GM18498 (cell line): ENCODE data around the gene CWC22.
"Not testable (repeated sequence)": the region's sequence is repeated elsewhere in the genome, so short reads cannot be mapped to it uniquely, and the experiment has no call there.

Source experiments
- ATAC-seq: cut with Tn5 transposase; IDR thresholded peaks from one replicate; pipeline ENCODE4 v1.9.1; 2021; ENCODE audit warnings: mild to moderate bottlenecking, moderate library complexity; ENCODE audit not compliant: unreplicated experiment

CWC22 gene

GRCh38 chr2:180006781-180007579 is at the start of gene CWC22:
CWC22 (minus strand) TSS chr2:180007297; CDS start chr2:179993341, 13,956 bp downstream.
- ATAC-seq, result peak; percentile 98

DNA sequence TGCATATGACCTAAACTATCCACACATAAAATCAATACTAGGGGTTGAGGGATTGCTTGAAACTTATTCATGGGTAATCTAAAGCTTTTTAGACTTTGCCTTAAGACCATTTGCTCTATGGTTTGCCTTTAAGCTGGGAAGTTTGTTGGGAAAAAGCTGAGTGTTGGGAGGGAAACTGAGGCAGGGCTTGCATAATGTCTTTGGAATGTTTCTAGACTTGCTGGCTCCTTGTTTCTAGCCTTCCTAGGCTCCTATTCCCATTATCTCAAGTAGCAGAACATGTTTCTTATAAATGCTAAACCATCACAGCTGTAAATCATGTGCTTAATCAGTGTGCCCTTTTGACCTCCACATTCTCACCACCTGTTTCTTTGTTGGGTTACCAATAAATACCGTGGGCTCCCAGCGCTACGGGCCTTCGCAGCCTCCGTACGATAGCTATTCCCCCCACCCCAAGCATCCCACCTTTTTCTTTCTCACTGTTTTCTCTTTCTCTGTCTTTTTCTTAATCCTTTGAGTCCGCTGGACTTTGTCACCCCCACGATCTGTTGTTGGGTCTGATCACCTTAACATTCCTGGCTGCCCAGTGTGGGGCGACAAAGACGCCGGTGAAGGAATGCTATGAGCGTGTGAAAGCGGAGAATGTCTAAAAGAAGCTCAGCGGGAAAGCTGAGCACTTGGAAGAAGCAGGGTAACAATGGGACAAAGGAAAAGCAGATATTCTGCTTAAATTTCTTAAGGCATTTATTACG is 49.4 kb upstream of the CWC22 start:
- no peak for ATAC-seq

GRCh38 chr2:180054576-180054975 is 47.5 kb upstream of the CWC22 start:
- ATAC-seq, result not testable (repeated sequence)

DNA sequence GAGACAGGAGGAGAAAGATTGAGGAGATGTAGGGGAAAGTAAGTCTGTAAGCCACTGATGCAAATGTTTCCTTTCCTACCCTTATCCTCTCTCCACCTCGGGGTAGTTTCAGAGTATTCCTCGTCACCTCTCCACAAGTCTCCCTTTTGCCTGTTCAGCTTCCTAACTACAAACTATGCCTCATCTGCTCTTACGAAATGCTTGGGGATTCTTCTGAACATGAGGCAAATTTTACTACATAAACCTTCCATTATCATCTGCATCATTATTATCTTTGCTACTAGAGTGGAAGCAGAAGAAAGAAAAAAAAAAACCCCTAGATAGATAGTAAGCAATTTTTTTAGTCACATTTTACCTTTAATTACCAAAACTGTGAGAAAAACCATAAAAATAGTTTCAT is 43.1 kb upstream of the CWC22 start:
- ATAC-seq, result no peak

- ATAC-seq, result no peak
These were observed 41.2 kb upstream of the CWC22 start for GRCh38 chr2:180048251-180048650.

DNA sequence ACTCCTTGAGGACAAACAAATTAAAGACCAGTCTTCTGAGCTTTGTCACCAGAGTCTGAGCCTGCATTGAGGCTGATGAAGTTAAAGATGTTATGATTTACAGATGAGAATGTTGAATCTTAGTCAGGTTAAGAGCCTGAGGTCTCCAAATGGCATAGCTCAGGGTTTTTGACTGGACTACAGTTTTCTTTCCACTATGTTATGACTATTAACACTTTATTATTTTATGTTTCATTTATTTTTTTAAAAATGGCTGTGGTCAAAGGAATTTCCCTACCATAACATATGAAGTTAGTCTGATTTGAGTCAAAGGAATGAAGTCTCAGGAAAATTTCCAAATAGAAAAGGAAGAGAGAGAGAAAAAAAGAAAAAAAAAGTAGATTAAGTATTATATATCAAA is 39.7 kb upstream of the CWC22 start:
- ATAC-seq, result no peak

GRCh38 chr2:180046202-180046601 is 39.1 kb upstream of the CWC22 start:
- ATAC-seq, result no peak

DNA sequence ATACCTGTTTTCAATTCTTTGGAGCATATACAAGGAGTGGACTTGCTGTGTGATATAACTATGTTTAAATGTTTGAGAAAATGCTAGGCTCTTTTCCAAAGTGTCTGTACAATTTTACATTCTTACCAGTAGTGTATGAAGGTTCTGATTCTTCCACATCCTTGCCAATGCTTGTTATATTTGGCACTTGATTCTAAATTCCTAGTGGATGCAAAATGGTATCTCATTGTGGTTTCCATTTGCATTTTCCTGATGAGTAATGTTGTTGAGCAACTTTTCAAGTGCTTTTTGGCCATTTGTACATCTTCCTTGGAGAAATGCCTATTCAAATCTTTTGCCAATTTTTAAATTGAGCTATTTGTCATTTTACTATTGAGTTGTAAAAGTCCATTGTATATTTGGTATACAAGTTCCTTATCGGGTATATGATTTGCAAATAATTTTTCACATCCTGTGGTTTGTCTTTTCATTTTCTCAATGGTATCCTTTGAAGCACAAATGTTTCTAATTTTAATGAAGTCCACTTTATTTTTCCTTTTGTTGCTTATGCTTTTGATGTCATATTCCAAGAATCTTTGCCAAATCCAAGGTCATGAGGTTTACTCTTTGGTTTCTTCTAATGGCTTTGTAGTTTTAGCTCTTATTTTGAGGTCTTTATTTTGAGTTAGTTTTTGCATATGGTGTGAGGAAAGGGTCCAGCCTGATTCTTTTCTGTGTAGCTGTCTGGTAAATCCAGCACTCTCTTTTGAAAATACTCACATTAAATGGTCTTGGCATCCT is 33.2 kb upstream of the CWC22 start:
- ATAC-seq, result no peak

- ATAC-seq, result no peak
These were observed 31.9 kb upstream of the CWC22 start for GRCh38 chr2:180038997-180039396.

GRCh38 chr2:180033993-180034894 is 27.1 kb upstream of the CWC22 start:
- no peak for ATAC-seq

DNA sequence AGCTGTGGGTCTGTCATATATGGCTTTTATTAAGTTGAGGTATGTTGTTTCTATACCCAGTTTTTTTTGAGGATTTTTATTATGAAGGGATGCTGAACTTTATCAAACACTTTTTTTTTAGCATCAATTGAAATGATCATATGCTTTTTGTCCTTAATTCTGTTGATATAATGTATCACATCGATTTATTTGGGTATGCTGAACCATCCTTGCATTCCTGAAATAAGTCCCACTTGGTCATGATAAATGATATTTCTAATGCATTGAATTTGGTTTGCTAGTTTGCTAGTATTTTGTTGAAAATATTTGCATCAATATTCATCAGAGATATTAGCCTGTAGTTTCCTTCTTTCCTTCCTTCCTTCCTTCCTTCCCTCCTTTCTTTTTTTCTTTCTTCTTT is 22.5 kb upstream of the CWC22 start:
- no peak for ATAC-seq

GRCh38 chr2:180021850-180022249 is 14.8 kb upstream of the CWC22 start:
- ATAC-seq, result no peak

GRCh38 chr2:180017784-180018183 is 10.7 kb upstream of the CWC22 start:
- ATAC-seq, result no peak

- no peak for ATAC-seq
These were observed 9.8 kb upstream of the CWC22 start for GRCh38 chr2:180016937-180017336.

DNA sequence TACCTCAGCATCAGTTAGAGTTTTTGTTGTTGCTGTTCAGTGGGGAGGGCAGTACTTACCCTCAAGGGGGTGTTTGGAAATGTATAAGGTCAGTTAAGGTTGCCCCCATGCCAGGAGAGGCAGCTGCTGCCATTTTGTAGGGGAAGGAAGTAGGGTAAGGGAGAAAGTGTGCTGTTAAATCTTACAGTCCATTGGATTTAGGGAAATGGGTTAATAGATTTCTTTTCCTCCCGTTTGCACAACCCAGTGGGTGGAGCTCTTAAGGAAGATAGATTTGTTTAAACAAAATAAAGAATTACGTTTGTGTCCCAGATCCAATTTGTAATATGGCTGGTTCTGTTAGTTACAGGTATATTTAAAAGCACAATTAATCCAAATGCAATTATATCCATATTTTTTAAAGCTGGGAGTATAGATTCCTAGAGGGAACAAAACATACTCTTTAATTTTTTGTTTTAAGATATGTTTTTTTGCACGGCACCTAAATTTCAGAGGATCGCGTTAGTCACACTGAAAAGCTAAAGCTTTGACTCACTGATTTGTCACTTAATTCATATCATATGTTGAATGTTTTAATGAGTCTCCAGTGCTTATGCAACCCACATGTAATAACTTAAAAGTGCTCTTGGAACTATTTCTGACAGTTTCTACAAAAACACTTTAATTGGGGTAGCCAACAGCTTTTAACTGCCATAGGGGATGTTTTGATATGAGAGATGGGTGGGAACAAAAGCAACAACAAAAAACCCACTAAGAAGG is 9.0 kb upstream of the CWC22 start:
- no peak for ATAC-seq

DNA sequence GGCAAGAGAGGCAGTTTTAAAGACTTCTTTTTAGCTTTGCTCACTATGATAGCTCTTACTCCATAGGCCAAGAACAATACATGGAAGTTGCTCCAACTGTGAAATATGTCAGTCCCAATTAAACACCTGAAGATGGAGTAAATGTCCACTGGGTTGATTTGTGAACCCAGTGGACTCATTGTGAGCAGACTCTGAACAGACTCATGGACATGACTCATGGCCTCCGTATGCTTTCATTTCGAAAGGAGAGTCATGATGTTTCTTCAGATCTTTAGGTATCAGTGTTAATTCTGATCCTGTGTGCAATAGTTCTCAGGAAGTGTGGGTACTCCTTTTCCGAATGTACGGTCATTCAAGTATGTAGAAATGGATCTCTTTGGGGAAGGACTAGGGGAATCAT is 5.4 kb upstream of the CWC22 start:
- ATAC-seq, result no peak

- no peak for ATAC-seq
These were observed 3.6 kb upstream of the CWC22 start for GRCh38 chr2:180010701-180011100.

DNA sequence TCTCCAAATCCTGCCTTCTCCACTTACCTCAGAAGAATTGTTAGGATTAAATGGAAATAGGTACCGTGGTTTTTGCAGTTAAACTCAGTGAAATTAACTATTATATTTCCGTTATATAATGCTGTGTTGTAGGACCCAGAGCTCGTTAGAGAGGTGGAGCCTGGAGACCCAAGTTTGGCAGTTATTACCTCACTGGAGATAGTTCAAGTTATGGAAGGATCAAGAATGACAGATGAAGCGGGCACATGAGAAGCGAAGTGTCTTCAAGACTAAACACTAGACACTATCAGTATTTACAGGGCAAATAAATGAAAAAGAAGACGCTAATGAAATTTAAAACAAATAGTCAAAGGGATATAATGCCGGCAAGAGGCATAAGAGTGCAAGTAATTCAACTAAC is 866 bp downstream of the CWC22 start:
- ATAC-seq, result no peak

GRCh38 chr2:180005465-180005864 is 1.6 kb downstream of the CWC22 start:
- ATAC-seq, result not testable (repeated sequence)

DNA sequence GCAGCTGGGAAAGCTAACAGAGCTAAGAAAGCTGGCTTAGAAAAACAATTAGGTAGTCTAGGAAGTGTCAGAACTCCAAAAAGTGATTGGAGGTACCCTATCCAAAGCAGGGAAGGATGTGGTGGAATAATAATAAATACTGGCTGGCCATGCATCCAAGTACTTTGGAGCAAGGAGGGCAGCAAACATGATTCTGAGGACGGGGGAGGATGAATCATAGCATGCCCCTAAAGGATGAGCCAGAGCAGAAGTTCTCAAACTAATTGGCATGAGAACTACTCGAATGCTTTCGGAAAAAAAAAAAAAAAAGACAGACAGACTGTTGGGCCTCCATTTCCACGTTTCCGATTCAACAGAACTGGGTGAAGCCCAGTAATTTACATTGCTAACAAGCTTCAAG is 2.4 kb downstream of the CWC22 start:
- no peak for ATAC-seq
